Measurements from ENCODE around the gene TLL1.

The TLL1 gene

DNA sequence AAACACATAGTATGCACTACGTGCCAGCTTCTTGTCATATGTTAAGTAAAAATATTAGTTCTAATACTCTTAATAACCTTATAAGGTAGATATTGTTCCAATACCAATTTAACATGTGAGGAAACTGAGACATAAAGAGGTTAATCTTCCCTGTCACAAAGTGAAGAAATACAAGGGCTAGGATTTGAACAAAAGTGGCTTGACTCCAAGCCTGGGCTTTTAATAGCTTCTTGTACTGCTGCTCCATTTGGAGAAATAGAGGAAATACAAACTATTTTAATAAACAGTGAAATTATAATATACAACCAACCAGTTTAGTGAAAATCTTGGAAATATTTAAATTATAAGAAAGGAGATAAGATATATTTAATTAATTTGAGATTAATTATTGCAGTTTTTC is 33.2 kb downstream of the TLL1 start:
- Histone ChIP-seq H3K4me1 (no peaks in the 10 kb centered on the region), H3K36me3 (no peaks in the 10 kb centered on the region), H3K9me3 (no peaks in the 10 kb centered on the region), H3K27me3 (no peaks in the 10 kb centered on the region), H3K4me3 (ENCODE audit: low read depth, low read length) (no peak overlapping the region)
- DNase-seq = no peak
- TF ChIP-seq, protein P1, sequence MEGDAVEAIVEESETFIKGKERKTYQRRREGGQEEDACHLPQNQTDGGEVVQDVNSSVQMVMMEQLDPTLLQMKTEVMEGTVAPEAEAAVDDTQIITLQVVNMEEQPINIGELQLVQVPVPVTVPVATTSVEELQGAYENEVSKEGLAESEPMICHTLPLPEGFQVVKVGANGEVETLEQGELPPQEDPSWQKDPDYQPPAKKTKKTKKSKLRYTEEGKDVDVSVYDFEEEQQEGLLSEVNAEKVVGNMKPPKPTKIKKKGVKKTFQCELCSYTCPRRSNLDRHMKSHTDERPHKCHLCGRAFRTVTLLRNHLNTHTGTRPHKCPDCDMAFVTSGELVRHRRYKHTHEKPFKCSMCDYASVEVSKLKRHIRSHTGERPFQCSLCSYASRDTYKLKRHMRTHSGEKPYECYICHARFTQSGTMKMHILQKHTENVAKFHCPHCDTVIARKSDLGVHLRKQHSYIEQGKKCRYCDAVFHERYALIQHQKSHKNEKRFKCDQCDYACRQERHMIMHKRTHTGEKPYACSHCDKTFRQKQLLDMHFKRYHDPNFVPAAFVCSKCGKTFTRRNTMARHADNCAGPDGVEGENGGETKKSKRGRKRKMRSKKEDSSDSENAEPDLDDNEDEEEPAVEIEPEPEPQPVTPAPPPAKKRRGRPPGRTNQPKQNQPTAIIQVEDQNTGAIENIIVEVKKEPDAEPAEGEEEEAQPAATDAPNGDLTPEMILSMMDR (IDR thresholded peaks at IDR 0.05; ENCODE audit: low read depth, low read length) = no peak

DNA sequence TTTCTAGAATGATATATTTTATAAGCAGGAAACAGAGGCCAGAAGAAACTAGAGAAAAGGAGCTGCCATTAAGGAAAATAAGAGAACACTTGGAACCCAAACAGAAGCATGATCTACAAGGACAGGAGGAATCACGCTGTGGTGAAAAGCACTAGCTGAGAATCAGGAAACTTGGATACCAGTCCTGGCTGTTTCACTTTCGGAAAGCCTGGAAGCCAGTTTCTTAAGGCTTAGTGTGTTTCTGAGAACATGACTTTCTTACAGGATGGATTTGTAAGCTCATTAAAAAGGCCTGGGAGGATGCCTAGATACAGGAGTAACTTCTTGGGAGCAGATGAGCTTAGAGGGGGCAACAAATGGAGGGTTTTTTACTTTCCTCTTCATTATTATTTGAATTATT is 36.9 kb downstream of the TLL1 start:
- H3K4me1 ChIP-seq = no peaks in the 10 kb centered on the region
- no peaks in the 10 kb centered on the region for H3K9me3 ChIP-seq
- H3K36me3 ChIP-seq = no peaks in the 10 kb centered on the region
- no peaks in the 10 kb centered on the region for H3K27me3 ChIP-seq
- TF ChIP-seq, protein P1 (IDR thresholded peaks at IDR 0.05; ENCODE audit: low read depth, low read length) = no peak
- no peak for DNase-seq
- H3K4me3 ChIP-seq (ENCODE audit: low read depth, low read length) = no peak overlapping the region

DNA sequence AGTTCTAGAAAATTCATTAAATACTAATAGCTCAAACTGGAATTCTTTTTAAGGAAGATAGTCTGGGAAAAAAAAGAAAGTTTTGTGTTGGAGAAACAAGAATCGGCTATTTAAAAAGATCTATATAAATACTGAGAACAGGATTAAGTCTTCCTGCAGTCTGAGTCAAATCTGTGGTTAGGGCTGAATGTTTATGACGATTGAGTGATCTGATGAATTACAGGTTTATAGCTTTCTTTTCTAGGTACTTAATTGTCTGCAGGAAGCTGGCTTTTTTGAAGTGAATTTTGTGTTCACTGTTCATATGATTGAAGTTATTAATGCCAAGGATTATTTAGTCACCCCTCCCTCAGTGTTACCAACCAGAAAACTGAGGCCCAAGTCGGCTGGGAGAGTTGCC is 42.2 kb downstream of the TLL1 start:
- Histone ChIP-seq H3K27me3 (no peaks in the 10 kb centered on the region), H3K9me3 (no peaks in the 10 kb centered on the region)
- TF ChIP-seq, protein P1 (IDR thresholded peaks at IDR 0.05; ENCODE audit: low read depth, low read length) = no peak

DNA sequence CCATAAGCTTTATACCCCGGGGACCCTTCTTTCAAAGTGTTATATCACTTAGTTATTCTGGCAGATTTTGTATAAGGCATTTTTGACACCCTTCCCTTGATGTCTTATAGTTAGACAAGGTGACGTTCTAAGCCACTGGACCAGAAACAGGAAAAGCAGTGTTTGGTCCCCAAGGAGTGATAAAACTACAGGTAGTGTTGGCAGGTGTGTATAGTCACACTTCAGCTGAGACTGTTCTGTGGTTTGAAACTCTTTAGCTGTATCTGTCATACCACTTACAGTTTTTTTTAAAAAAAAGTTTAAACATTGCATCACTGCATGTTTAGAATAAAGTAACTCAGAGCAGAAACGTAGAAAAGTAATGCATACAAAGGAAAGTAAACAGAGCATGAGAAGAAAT is 48.5 kb downstream of the TLL1 start:
- no peaks in the 10 kb centered on the region for H3K9me3 ChIP-seq
- H3K27me3 ChIP-seq = no peaks in the 10 kb centered on the region
- TF ChIP-seq, protein P1 (IDR thresholded peaks at IDR 0.05; ENCODE audit: low read depth, low read length) = no peak
- DNase-seq = no peak
- no peaks in the 10 kb centered on the region for H3K4me1 ChIP-seq
- H3K36me3 ChIP-seq = no peaks in the 10 kb centered on the region
- H3K4me3 ChIP-seq (ENCODE audit: low read depth, low read length) = no peak overlapping the region

More for the DNA sequence above, 42.2 kb downstream of the TLL1 start:
- Histone ChIP-seq H3K36me3 (no peaks in the 10 kb centered on the region), H3K4me1 (no peaks in the 10 kb centered on the region), H3K4me3 (ENCODE audit: low read depth, low read length) (no peak overlapping the region)
- DNase-seq = no peak

DNA sequence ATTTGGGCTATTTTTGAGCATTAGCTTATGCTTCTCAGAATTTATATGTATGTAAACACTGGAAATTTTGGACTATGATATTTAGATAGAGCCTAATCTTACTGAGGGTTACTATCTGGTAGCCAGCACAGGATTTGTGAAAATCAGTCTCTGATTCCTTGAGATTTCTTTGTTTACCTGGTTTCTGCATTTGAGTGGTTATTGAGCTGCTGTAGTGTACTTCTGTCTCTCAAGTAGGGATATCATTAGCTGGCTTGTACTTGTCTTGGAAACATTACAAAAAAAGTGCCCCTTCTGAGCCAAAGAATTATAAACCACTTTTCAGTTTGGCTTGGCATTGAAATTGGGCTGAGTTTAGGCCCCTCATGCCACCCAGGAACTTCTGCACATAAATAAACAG is 49.7 kb downstream of the TLL1 start:
- DNase-seq = no peak
- TF ChIP-seq, protein P1 (IDR thresholded peaks at IDR 0.05; ENCODE audit: low read depth, low read length) = no peak
- no peaks in the 10 kb centered on the region for H3K36me3 ChIP-seq
- H3K9me3 ChIP-seq = no peaks in the 10 kb centered on the region
- no peaks in the 10 kb centered on the region for H3K27me3 ChIP-seq
- no peak overlapping the region for H3K4me3 ChIP-seq (ENCODE audit: low read depth, low read length)
- H3K4me1 ChIP-seq = no peaks in the 10 kb centered on the region

DNA sequence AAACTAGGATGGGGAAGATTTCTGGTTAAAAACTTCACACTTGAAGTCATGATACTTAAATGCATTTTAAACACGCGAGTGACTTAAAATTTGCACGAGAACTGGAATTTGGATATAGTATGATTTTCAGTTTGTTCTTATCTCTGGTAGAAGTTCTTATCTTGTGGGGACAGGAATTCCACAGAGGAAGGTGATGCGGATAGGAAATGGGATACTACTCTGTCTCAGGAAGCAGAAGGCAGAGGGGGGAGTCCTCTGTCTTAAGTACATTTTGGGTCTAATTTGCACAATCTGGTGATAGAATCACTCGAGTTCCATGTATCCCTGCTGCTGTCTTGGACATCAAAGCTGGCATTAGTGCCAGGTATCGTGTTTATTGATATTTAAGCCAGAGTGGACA is 53.3 kb downstream of the TLL1 start:
- TF ChIP-seq, protein P1 (IDR thresholded peaks at IDR 0.05; ENCODE audit: low read depth, low read length) = no peak
- H3K9me3 ChIP-seq = no peaks in the 10 kb centered on the region
- no peak for DNase-seq
- no peaks in the 10 kb centered on the region for H3K4me1 ChIP-seq
- H3K36me3 ChIP-seq = no peaks in the 10 kb centered on the region
- no peak overlapping the region for H3K4me3 ChIP-seq (ENCODE audit: low read depth, low read length)
- H3K27me3 ChIP-seq = no peaks in the 10 kb centered on the region
